GM10847 (cell line): ENCODE measurements around the gene MCTP1.

ENCODE experiments used
- POLR2A ChIP-seq: IDR thresholded peaks from 2 replicates; pipeline ENCODE4 v1.6.1; 2011; ENCODE audit not compliant: insufficient read length; ENCODE audit errors: extremely low read depth

MCTP1 gene

GRCh38 chr5:95026718-95027117 lies 258.2 kb downstream of the MCTP1 start:
- TF ChIP-seq POLR2A, result no peak

GRCh38 chr5:95022967-95023695 lies 261.8 kb downstream of the MCTP1 start:
- TF ChIP-seq POLR2A, result no peak

- TF ChIP-seq POLR2A, result no peak
These were observed 264.5 kb downstream of the MCTP1 start for GRCh38 chr5:95020345-95020744.

GRCh38 chr5:95018946-95019345 lies 265.9 kb downstream of the MCTP1 start:
- TF ChIP-seq POLR2A, result no peak

GRCh38 chr5:95018511-95018910 lies 266.4 kb downstream of the MCTP1 start:
- TF ChIP-seq POLR2A, result no peak

- TF ChIP-seq POLR2A, result no peak
These were observed 275.1 kb downstream of the MCTP1 start for GRCh38 chr5:95009812-95010211.

- no peak for TF ChIP-seq POLR2A
These were observed 276.8 kb downstream of the MCTP1 start for GRCh38 chr5:95007921-95008597.

GRCh38 chr5:95005811-95006210 lies 279.1 kb downstream of the MCTP1 start:
- no peak for TF ChIP-seq POLR2A

- no peak for TF ChIP-seq POLR2A
These were observed 286.2 kb downstream of the MCTP1 start for GRCh38 chr5:94998670-94999069.

- TF ChIP-seq POLR2A, result no peak
These were observed 291.4 kb downstream of the MCTP1 start for GRCh38 chr5:94993491-94993890.

GRCh38 chr5:94992325-94992724 lies 292.6 kb downstream of the MCTP1 start:
- TF ChIP-seq POLR2A, result no peak

GRCh38 chr5:94983861-94984535 lies 300.9 kb downstream of the MCTP1 start:
- TF ChIP-seq POLR2A, result no peak

GRCh38 chr5:94977437-94977836 lies 307.5 kb downstream of the MCTP1 start:
- TF ChIP-seq POLR2A, result no peak

GRCh38 chr5:94976853-94977252 lies 308.0 kb downstream of the MCTP1 start:
- no peak for TF ChIP-seq POLR2A

- no peak for TF ChIP-seq POLR2A
These were observed 312.6 kb downstream of the MCTP1 start for GRCh38 chr5:94972268-94972667.

GRCh38 chr5:94969174-94969573 lies 315.7 kb downstream of the MCTP1 start:
- TF ChIP-seq POLR2A, result no peak
